Heart right ventricle (tissue), 16 donors: ENCODE results near the gene PAN3. TPM values are rescaled to one million over a fixed set of nuclear protein-coding genes. Genes with fewer than 3 reads are reported as not detected.

Experiments
- ATAC-seq, 8 donors: fragments of 200-7000 bp; cut with Tn5 transposase; one replicate each; pipeline ENCODE4 v1.9.1; 2020; ENCODE audit warnings: mild to moderate bottlenecking in 8 of 8, moderate library complexity in 8 of 8, moderate number of reproducible peaks in 1 of 8
- DNase-seq, 2 donors: peaks; one replicate each; pipeline ENCODE4 v3.0.0-alpha.2; 2020
- H3K27ac ChIP-seq, 10 donors: fragments of 200-600 bp; sonication (generic) in 2 of 10; one replicate each; pipeline versions ENCODE4 v1.5.0 to v1.8.0; 2020 to 2022; ENCODE audit warnings: mild to moderate bottlenecking in 3 of 10
- H3K27me3 ChIP-seq, 7 donors: fragments of 200-600 bp; one replicate each; pipeline ENCODE4 v1.8.0; 2021 to 2022; ENCODE audit warnings: mild to moderate bottlenecking in 2 of 7
- H3K36me3 ChIP-seq, 9 donors: fragments of 200-600 bp; sonication (generic) in 1 of 9; one replicate each; pipeline versions ENCODE4 v1.5.0 to v1.8.0; 2020 to 2022; ENCODE audit warnings: mild to moderate bottlenecking in 2 of 9
- H3K4me1 ChIP-seq, 9 donors: fragments of 200-600 bp; sonication (generic) in 1 of 9; one replicate each; pipeline versions ENCODE4 v1.5.0 to v1.8.0; 2020 to 2022; ENCODE audit warnings: mild to moderate bottlenecking in 4 of 9
- H3K4me3 ChIP-seq, 10 donors: fragments of 200-600 bp; sonication (generic) in 2 of 10; one replicate each; pipeline versions ENCODE4 v1.5.0 to v1.8.0; 2020 to 2022; ENCODE audit warnings: mild to moderate bottlenecking in 7 of 10, moderate library complexity in 2 of 10
- H3K9me3 ChIP-seq, 11 donors: fragments of 200-600 bp in 10 of 11; sonication (generic) in 2 of 11; one replicate each; pipeline versions ENCODE4 v1.5.0 to v1.8.0; 2013 to 2022; ENCODE audit warnings: mild to moderate bottlenecking in 2 of 11, control low read depth in 1 of 11, moderate library complexity in 1 of 11
- WGBS, 2 donors: extraction: QIAGEN DNeasy Blood & Tissue Kit; methylation state at CpG; one replicate each; pipeline ENCODE4 v1.1.7; 2013; ENCODE audit warnings: inconsistent platforms in 1 of 2; 5-methylcytosine and 5-hydroxymethylcytosine counted together
- intact Hi-C, 10 donors: fragments of 100-400 bp; cut with DNase I; formaldehyde crosslinking; loops; one replicate each; pipeline versions ENCODE4 v1.11.1 to v1.14.2; 2022
- polyA plus RNA-seq, 2 donors: library from polyadenylated mRNA; stranded (reverse); fragments of 200-250 nt; gene quantifications; one replicate each; pipeline ENCODE4 v1.2.3, GENCODE V29; 2013
- total RNA-seq, 10 donors: library from RNA; stranded (reverse); fragmentation: NEBNext Ultra II Directional in 3 of 10; extraction: Animal tissue kit (Norgen Biotek cat#: 25700) in 3 of 10; gene quantifications; one replicate each; pipeline versions ENCODE4 v1.2.1 to v1.2.4, GENCODE V29; 2021 to 2023
- TF ChIP-seq, protein P1 (sequence below), 9 donors: fragments of 200-600 bp; sonication (generic) in 2 of 9; IDR thresholded peaks; one replicate each; pipeline versions ENCODE4 v1.5.0 to v1.8.0; 2021 to 2022; ENCODE audit warnings: antibody characterized with exemption in 9 of 9, mild to moderate bottlenecking in 5 of 9, moderate library complexity in 1 of 9
- donor health status: Arrhythmogenic right ventricular cardiomyopathy.
- donor health status: ischemic (EF 13 %, LVEDD 7.1; RV severe dilation, severe dysfunction).
- donor health status: healthy with polysubstance abuse.
- donor health status: DM: no; HTN: yes; CAD: no.
- donor health status: DM: no; HTN: no; CAD: no.
- donor health status: ischemic (EF 25% LVEDD 6.9; RV normal size, moderate dysfunction).
- donor health status: ischemic (EF 25% LVEDD 5.7; RV mildly dilated, moderate dysfunction).
- donor health status: healthy.
- donor health status: DM: yes; HTN: yes; CAD: no.
- donor health status: Ischemic cardiomyopathy.
- donor health status: ischemic (EF 35%, LVEDD 5.7; RV mildly dilated, moderate dysfunction).
- donor health status: nonischemic (EF 11% LVEDD 7.7; RV severe dilation, severe dysfunction).
- donor health status: DM: yes; HTN: yes; CAD: no.
- donor health status: PGD.
- donor health status: ischemic (EF 29% LVEDD 5.4; RV normal size, mild dysfunction).
- donor health status: nonischemic (EF 23%, LVEDD 6.1; RV moderate dilation, normal function).

The PAN3 gene
- total and polyA plus RNA-seq, 12 donors, result 2.8 to 16.2 (median 10.8) TPM

DNA sequence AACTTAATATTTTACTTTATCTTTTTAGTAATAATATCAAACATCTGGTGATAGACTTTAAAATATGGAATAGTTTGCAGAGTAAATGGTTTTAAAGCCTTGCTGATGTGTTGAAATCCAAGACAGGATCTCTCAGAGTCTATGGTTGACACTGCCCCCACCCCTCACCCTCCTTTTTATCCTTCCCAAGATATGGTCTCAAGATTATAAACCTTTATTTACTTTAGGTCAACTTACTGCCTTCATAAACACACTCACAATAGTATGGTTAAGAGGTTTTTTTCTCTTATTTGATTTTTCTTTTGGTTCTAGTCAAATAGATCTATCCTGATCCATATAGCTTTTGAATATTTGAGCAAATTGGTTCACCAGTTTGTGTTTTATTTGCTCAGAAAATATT lies 39.0 kb downstream of the PAN3 start:
- Histone ChIP-seq H3K36me3 (peaks cover 0 to 55% (median 5%) of the 10 kb centered on the region in 9 donors), H3K27ac (no peak overlapping the region), H3K4me3 (no peak overlapping the region), H3K9me3 (no peaks in the 10 kb centered on the region), H3K4me1 (peaks cover 0 to 3% (median 0%) of the 10 kb centered on the region in 9 donors), H3K27me3 (no peaks in the 10 kb centered on the region)
- no peak for DNase-seq
- TF ChIP-seq, protein P1, sequence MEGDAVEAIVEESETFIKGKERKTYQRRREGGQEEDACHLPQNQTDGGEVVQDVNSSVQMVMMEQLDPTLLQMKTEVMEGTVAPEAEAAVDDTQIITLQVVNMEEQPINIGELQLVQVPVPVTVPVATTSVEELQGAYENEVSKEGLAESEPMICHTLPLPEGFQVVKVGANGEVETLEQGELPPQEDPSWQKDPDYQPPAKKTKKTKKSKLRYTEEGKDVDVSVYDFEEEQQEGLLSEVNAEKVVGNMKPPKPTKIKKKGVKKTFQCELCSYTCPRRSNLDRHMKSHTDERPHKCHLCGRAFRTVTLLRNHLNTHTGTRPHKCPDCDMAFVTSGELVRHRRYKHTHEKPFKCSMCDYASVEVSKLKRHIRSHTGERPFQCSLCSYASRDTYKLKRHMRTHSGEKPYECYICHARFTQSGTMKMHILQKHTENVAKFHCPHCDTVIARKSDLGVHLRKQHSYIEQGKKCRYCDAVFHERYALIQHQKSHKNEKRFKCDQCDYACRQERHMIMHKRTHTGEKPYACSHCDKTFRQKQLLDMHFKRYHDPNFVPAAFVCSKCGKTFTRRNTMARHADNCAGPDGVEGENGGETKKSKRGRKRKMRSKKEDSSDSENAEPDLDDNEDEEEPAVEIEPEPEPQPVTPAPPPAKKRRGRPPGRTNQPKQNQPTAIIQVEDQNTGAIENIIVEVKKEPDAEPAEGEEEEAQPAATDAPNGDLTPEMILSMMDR (IDR thresholded peaks at IDR 0.05), result no peak
- intact Hi-C loops, result no loop called here
- ATAC-seq, result no peak

DNA sequence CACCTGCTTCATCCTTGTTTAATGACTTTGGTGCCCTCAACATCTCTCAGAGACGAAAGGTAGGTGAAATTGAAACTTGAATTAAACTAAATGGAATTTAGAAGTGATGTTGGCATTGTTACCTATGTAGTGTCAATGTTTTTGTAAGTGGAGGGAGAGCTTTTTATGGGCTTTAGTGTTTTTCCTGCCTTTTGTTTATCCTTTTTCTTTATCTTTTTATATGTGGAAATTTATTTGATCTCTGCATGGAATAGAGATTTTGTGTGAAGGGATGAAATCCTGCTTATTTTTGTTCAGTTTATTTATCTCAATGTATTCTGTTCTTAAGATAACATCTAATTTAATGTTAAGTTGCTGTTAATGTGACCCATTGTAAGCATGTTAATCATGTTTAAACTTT lies 39.5 kb downstream of the PAN3 start:
- TF ChIP-seq, protein P1 (IDR thresholded peaks at IDR 0.05), result no peak
- intact Hi-C loops, result no loop called here
- Histone ChIP-seq H3K4me3 (no peak overlapping the region), H3K27me3 (no peaks in the 10 kb centered on the region), H3K4me1 (peaks cover 0 to 3% (median 0%) of the 10 kb centered on the region in 9 donors), H3K27ac (no peak overlapping the region), H3K9me3 (no peaks in the 10 kb centered on the region), H3K36me3 (peaks cover 0 to 55% (median 5%) of the 10 kb centered on the region in 9 donors)
- DNase-seq (no peak), ATAC-seq (no peak)
- WGBS, 2 donors, result 91 to 94% methylated on average over 1 of the region's 1 CpG

DNA sequence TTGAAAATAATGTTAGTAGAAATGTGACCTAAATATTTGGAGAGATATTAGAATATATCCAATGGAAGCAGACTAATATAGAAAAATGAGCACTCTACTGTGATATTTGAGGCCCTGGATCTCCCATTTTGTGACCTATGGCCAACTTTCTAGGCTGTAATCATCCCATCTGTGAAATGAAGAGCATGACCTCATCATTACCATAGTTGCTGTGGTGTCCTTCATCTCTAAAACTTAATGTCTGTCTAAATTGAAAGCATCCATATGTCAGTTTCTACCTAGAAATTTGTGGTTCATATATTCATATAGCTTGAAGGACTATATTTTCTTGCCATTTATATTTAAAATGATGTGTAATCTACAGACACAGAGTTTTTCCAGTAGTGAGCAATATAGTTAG lies 41.6 kb downstream of the PAN3 start:
- no peaks in the 10 kb centered on the region for H3K9me3 ChIP-seq
- H3K27me3 ChIP-seq, result no peaks in the 10 kb centered on the region
- TF ChIP-seq, protein P1 (IDR thresholded peaks at IDR 0.05), result no peak
- no peak for ATAC-seq
- H3K27ac ChIP-seq, result no peak overlapping the region
- no peak overlapping the region for H3K4me3 ChIP-seq
- peaks cover 0 to 13% (median 6%) of the 10 kb centered on the region in 9 donors for H3K4me1 ChIP-seq
- intact Hi-C loops, result no loop called here
- peaks cover 0 to 46% (median 0%) of the 10 kb centered on the region in 9 donors for H3K36me3 ChIP-seq
- no peak for DNase-seq

DNA sequence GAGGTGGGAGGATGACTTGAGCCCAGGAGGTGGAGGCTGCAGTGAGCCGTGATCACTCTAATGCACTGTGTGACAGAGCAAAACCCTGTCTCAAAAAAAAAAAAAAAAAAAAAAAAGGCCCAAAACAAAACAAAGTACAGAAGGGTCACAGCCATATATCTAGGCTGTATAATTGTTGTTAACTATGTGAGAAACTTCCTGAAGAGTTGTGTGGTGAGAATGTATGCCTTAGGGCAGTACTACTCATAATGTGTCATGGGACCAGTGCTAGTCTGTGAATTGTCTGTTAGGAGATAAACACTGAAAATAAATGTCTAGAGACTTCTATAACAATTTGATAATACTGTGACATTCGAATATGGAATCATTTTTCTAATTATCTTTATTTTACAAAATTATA lies 43.1 kb downstream of the PAN3 start:
- Histone ChIP-seq H3K9me3 (no peaks in the 10 kb centered on the region), H3K4me1 (peaks cover 0 to 24% (median 8%) of the 10 kb centered on the region in 9 donors), H3K27me3 (no peaks in the 10 kb centered on the region), H3K27ac (no peak overlapping the region), H3K4me3 (no peak overlapping the region), H3K36me3 (peaks cover 0 to 32% (median 0%) of the 10 kb centered on the region in 9 donors)
- no peak for DNase-seq
- 87 to 89% methylated on average over 2 of the region's 2 CpGs for WGBS, 2 donors
- TF ChIP-seq, protein P1 (IDR thresholded peaks at IDR 0.05), result no peak
- intact Hi-C loops, result no loop called here
- ATAC-seq, result no peak
